Measurements from ENCODE around the gene CACNA1C.

CACNA1C gene

DNA sequence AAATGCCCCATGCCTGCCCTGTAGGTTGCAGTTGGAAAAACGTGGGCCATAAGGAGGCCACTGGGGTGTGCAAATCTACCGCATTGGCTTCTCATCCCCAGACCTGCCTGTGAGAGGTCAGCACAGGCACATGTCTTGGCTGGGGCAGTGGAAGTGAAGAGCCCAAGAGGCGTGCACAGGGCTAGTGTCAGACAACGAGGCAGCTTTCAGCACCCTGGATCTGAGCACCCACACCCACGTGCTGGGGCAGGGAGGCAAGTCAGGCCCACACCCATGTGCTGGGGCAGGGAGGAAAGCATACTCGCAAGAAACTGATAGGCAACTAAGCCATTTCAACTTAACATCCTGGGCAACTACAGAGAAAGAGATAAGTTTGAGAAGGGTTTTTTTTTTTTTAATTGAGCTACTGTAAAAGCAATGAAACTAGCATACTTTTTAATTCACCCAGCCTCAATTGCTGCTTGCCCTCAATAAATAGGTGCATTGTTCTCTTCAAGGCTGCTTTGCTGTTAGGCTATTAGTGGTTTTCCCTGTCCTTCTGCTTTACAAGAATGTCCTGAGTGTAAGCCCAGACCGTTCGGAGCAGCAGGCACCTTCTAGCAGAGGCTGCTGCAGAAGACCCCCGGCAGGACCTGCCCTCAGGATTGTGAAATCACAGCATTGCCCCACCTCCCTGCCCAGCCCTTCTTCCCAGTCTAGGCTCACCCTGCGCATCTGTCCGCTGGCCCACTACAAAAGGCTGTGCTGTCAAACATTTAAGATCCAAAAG is 386.7 kb downstream of the CACNA1C start:
- no peak overlapping the region for H3K4me3 Mint-ChIP-seq
- CTCF ChIA-PET = no interaction called here
- no peaks in the 10 kb centered on the region for H3K9me3 Mint-ChIP-seq
- peaks cover 9% of the 10 kb centered on the region for H3K27me3 Mint-ChIP-seq
- H3K27ac Mint-ChIP-seq = no peak overlapping the region
- H3K36me3 Mint-ChIP-seq = no peaks in the 10 kb centered on the region
- no peak for DNase-seq
- H3K4me1 Mint-ChIP-seq = no peaks in the 10 kb centered on the region

- H3K4me3 Mint-ChIP-seq = no peak overlapping the region
- no peaks in the 10 kb centered on the region for H3K9me3 Mint-ChIP-seq
- no peaks in the 10 kb centered on the region for H3K36me3 Mint-ChIP-seq
- no peak for DNase-seq
- no peak overlapping the region for H3K27ac Mint-ChIP-seq
- H3K27me3 Mint-ChIP-seq = peaks cover 4% of the 10 kb centered on the region
- no peaks in the 10 kb centered on the region for H3K4me1 Mint-ChIP-seq
- CTCF ChIA-PET = no interaction called here
Measured at GRCh38 chr12:2443776-2444175, 391.0 kb downstream of the CACNA1C start.

DNA sequence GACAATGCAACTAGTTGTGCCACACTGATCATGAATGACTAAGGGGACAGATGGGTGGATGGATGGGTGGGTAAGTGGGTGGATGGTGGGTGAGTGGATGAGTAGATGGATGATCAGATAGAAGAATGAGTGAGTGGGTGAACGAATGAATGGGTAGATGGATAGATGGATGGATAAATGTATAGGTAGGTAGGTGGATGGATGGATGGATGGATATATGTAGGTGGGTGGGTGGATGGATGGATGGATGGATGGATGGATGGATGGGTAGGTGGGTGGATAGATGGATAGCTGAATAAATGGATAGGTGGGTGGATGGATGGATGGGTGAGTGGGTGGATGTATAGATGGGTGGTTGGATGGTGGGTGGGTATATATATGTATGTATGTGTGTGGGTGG is 393.2 kb downstream of the CACNA1C start:
- Mint-ChIP-seq H3K27me3 (peaks cover 10% of the 10 kb centered on the region), H3K9me3 (no peaks in the 10 kb centered on the region), H3K27ac (no peak overlapping the region), H3K4me3 (no peak overlapping the region), H3K4me1 (no peaks in the 10 kb centered on the region), H3K36me3 (no peaks in the 10 kb centered on the region)
- CTCF ChIA-PET = no interaction called here
- no peak for DNase-seq

- Mint-ChIP-seq H3K27me3 (peaks cover 8% of the 10 kb centered on the region), H3K9me3 (no peaks in the 10 kb centered on the region), H3K27ac (no peak overlapping the region), H3K4me1 (no peaks in the 10 kb centered on the region), H3K4me3 (no peak overlapping the region), H3K36me3 (no peaks in the 10 kb centered on the region)
- no peak for DNase-seq
- CTCF ChIA-PET = no interaction called here
Measured at GRCh38 chr12:2447861-2448260, 395.1 kb downstream of the CACNA1C start.

DNA sequence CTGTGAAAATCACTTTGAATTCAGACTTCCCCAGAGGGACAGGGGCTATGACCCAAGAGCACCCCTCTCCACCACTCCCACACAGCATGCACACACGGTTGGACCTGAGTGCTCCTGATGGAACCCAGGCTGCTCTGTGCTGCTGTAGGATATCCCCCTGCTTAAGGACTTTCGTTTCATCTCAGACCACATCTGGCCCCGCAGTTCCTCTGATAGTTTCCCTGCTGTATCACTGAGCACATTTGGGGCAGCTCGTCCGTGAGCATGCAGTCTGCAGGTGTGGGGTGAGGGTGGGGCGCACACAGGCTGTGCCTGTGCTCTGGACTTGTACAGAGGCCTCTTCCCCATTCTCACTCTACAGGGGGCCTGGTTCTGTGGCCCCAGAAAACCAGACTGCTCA is 396.8 kb downstream of the CACNA1C start:
- Mint-ChIP-seq H3K27ac (no peak overlapping the region), H3K4me3 (no peak overlapping the region), H3K36me3 (no peaks in the 10 kb centered on the region), H3K27me3 (peaks cover 13% of the 10 kb centered on the region), H3K9me3 (no peaks in the 10 kb centered on the region), H3K4me1 (no peaks in the 10 kb centered on the region)
- DNase-seq = no peak
- CTCF ChIA-PET = interaction anchor here (0.6 kb wide), 1 partner anchor 1551 kb away, joined by 3 read pairs; no protein-coding TSS in a partner anchor

DNA sequence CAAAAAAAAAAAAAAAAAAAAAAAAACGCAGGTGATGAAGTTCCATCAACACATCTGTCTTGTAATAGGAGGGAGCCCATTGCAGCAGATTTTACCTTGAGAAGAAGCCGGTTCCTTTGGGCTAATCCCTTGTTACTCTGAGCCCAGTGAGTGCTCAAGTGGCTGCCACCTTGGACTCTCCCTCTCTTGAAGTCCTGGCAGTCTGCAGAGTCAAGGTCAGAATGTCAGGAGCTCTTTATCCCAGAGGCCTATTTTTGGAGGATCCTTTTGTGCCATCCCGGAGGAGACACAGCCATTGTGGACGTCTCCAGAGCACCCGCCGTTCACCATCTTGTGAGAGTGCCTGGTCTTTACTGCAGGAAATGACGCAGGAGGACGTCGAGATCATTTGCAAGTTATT is 397.8 kb downstream of the CACNA1C start:
- DNase-seq = no peak
- H3K27me3 Mint-ChIP-seq = peaks cover 13% of the 10 kb centered on the region
- H3K4me1 Mint-ChIP-seq = no peaks in the 10 kb centered on the region
- no peaks in the 10 kb centered on the region for H3K9me3 Mint-ChIP-seq
- H3K4me3 Mint-ChIP-seq = no peak overlapping the region
- no peak overlapping the region for H3K27ac Mint-ChIP-seq
- CTCF ChIA-PET = no interaction called here
- no peaks in the 10 kb centered on the region for H3K36me3 Mint-ChIP-seq

DNA sequence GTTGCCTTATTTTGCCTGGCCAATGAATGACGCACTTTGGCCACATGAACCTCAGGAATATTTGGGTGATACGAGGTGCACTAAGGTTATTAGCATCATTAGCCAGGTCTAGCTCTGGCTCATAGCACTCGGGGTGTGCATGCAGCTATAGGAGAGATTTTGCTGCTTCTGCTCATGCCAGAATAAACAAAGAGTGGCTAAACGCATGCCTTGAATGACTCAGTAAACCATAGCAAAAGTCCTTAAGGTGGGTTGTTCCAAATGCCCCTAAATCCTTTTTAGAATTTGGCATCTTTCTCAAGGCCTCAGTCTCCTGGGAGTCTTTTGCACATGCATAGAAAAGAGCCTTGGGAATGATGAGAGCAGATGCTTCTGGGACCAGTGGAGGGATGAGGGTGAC is 398.2 kb downstream of the CACNA1C start:
- Mint-ChIP-seq H3K27ac (no peak overlapping the region), H3K4me1 (no peaks in the 10 kb centered on the region), H3K9me3 (no peaks in the 10 kb centered on the region), H3K27me3 (peaks cover 13% of the 10 kb centered on the region), H3K4me3 (no peak overlapping the region), H3K36me3 (no peaks in the 10 kb centered on the region)
- CTCF ChIA-PET = no interaction called here
- DNase-seq = no peak

- Mint-ChIP-seq H3K9me3 (no peaks in the 10 kb centered on the region), H3K4me3 (no peak overlapping the region), H3K27ac (no peak overlapping the region), H3K4me1 (no peaks in the 10 kb centered on the region), H3K36me3 (no peaks in the 10 kb centered on the region), H3K27me3 (peaks cover 13% of the 10 kb centered on the region)
- DNase-seq = no peak
- CTCF ChIA-PET = no interaction called here
Measured at GRCh38 chr12:2451497-2451896, 398.7 kb downstream of the CACNA1C start.

- Mint-ChIP-seq H3K36me3 (no peaks in the 10 kb centered on the region), H3K4me1 (no peaks in the 10 kb centered on the region), H3K9me3 (no peaks in the 10 kb centered on the region), H3K27me3 (peaks cover 13% of the 10 kb centered on the region), H3K27ac (no peak overlapping the region), H3K4me3 (no peak overlapping the region)
- DNase-seq = no peak
- CTCF ChIA-PET = no interaction called here
Measured at GRCh38 chr12:2453076-2453760, 400.4 kb downstream of the CACNA1C start.

- H3K27ac Mint-ChIP-seq = no peak overlapping the region
- H3K4me1 Mint-ChIP-seq = no peaks in the 10 kb centered on the region
- H3K9me3 Mint-ChIP-seq = no peaks in the 10 kb centered on the region
- H3K27me3 Mint-ChIP-seq = peaks cover 13% of the 10 kb centered on the region
- no peak overlapping the region for H3K4me3 Mint-ChIP-seq
- no peak for DNase-seq
- CTCF ChIA-PET = no interaction called here
- no peaks in the 10 kb centered on the region for H3K36me3 Mint-ChIP-seq
Measured at GRCh38 chr12:2453761-2454090, 400.9 kb downstream of the CACNA1C start.

GRCh38 chr12:2454601-2455177 is 401.9 kb downstream of the CACNA1C start:
- Mint-ChIP-seq H3K27me3 (peaks cover 9% of the 10 kb centered on the region), H3K4me1 (no peaks in the 10 kb centered on the region), H3K4me3 (no peak overlapping the region), H3K9me3 (no peaks in the 10 kb centered on the region), H3K27ac (no peak overlapping the region), H3K36me3 (no peaks in the 10 kb centered on the region)
- DNase-seq = no peak
- CTCF ChIA-PET = no interaction called here

GRCh38 chr12:2455410-2455809 is 402.6 kb downstream of the CACNA1C start:
- DNase-seq = no peak
- H3K36me3 Mint-ChIP-seq = no peaks in the 10 kb centered on the region
- no peaks in the 10 kb centered on the region for H3K4me1 Mint-ChIP-seq
- CTCF ChIA-PET = no interaction called here
- no peak overlapping the region for H3K4me3 Mint-ChIP-seq
- H3K9me3 Mint-ChIP-seq = no peaks in the 10 kb centered on the region
- no peak overlapping the region for H3K27ac Mint-ChIP-seq
- peaks cover 7% of the 10 kb centered on the region for H3K27me3 Mint-ChIP-seq

GRCh38 chr12:2456122-2456812 is 403.5 kb downstream of the CACNA1C start:
- peaks cover 7% of the 10 kb centered on the region for H3K27me3 Mint-ChIP-seq

GRCh38 chr12:2456813-2457186 is 404.0 kb downstream of the CACNA1C start:
- H3K9me3 Mint-ChIP-seq = no peaks in the 10 kb centered on the region
- no peak overlapping the region for H3K27ac Mint-ChIP-seq
- no peaks in the 10 kb centered on the region for H3K4me1 Mint-ChIP-seq
- CTCF ChIA-PET = no interaction called here
- H3K4me3 Mint-ChIP-seq = no peak overlapping the region
- H3K36me3 Mint-ChIP-seq = no peaks in the 10 kb centered on the region
- no peak for DNase-seq
- H3K27me3 Mint-ChIP-seq = peaks cover 7% of the 10 kb centered on the region

More at GRCh38 chr12:2456122-2456812, 403.5 kb downstream of the CACNA1C start:
- no peak overlapping the region for H3K27ac Mint-ChIP-seq
- no peaks in the 10 kb centered on the region for H3K4me1 Mint-ChIP-seq
- H3K36me3 Mint-ChIP-seq = no peaks in the 10 kb centered on the region
- no peak overlapping the region for H3K4me3 Mint-ChIP-seq
- CTCF ChIA-PET = no interaction called here
- no peak for DNase-seq
- H3K9me3 Mint-ChIP-seq = no peaks in the 10 kb centered on the region
